ENCODE measurements around the gene NNAT. TPM values are rescaled to one million over a fixed set of nuclear protein-coding genes. Genes with fewer than 3 reads are reported as not detected.
"Not testable (repeated sequence)": the region's sequence is repeated elsewhere in the genome, so short reads cannot be mapped to it uniquely, and the experiment has no call there.

The NNAT gene
- total and polyA plus RNA-seq, 2 donors (not counting 1 experiment from before 2014, with no cell fraction given) = 0.74 to 0.83 TPM

- Histone ChIP-seq H2AFZ (ENCODE audit: low read length) (no peak overlapping the region), H3K9ac (ENCODE audit: insufficient read depth, low read length) (no peak overlapping the region), H3K4me2 (ENCODE audit: extremely low read depth, insufficient read depth, low read length) (no peak overlapping the region), H4K20me1 (ENCODE audit: control insufficient read depth, extremely low read depth, insufficient read depth, low read length) (no peaks in the 10 kb centered on the region), H3K4me1 (ENCODE audit: control insufficient read depth, extremely low read depth, insufficient read depth, low read length) (no peaks in the 10 kb centered on the region), H3K27me3 (ENCODE audit: control insufficient read depth, insufficient read depth, low read length) (peaks cover 10% of the 10 kb centered on the region), H3K79me2 (ENCODE audit: control insufficient read depth, insufficient read depth, low read length) (no peaks in the 10 kb centered on the region), H3K27ac (ENCODE audit: insufficient read depth, low read length) (no peak overlapping the region), H3K36me3 (ENCODE audit: control insufficient read depth, insufficient read depth, low read length) (no peaks in the 10 kb centered on the region), H3K4me3 (replicated peaks in 1 of 4; ENCODE audit: control extremely low read depth in 1 of 4, insufficient read depth in 1 of 4, low read depth in 3 of 4, low read length in 4 of 4) (no peak overlapping the region), H3K9me3 (ENCODE audit: control insufficient read depth, insufficient read depth, low read depth, low read length) (no peaks in the 10 kb centered on the region)
- DNase-seq (ENCODE audit: low read depth in 2 of 2) = no peak
- no peak for TF ChIP-seq CTCF (conservative IDR thresholded peaks at IDR 0.05 in 1 of 2, IDR thresholded peaks at IDR 0.05 in 1 of 2; ENCODE audit: low read depth in 1 of 2, low read length in 2 of 2)
- no peak for TF ChIP-seq EZH2 (IDR thresholded peaks at IDR 0.05; ENCODE audit: low read length, missing control alignments)
These were observed 23.3 kb downstream of the NNAT start for GRCh38 chr20:37544386-37544785.

GRCh38 chr20:37545516-37545915 lies 24.5 kb downstream of the NNAT start:
- H4K20me1 ChIP-seq (ENCODE audit: control insufficient read depth, extremely low read depth, insufficient read depth, low read length) = no peaks in the 10 kb centered on the region
- peaks cover 10% of the 10 kb centered on the region for H3K27me3 ChIP-seq (ENCODE audit: control insufficient read depth, insufficient read depth, low read length)
- DNase-seq (ENCODE audit: low read depth in 2 of 2) = no peak
- TF ChIP-seq EZH2 (IDR thresholded peaks at IDR 0.05; ENCODE audit: low read length, missing control alignments) = no peak
- no peak for TF ChIP-seq CTCF (conservative IDR thresholded peaks at IDR 0.05 in 1 of 2, IDR thresholded peaks at IDR 0.05 in 1 of 2; ENCODE audit: low read depth in 1 of 2, low read length in 2 of 2)
- H3K9me3 ChIP-seq (ENCODE audit: control insufficient read depth, insufficient read depth, low read depth, low read length) = no peaks in the 10 kb centered on the region
- H2AFZ ChIP-seq (ENCODE audit: low read length) = no peak overlapping the region
- H3K9ac ChIP-seq (ENCODE audit: insufficient read depth, low read length) = no peak overlapping the region
- H3K4me1 ChIP-seq (ENCODE audit: control insufficient read depth, extremely low read depth, insufficient read depth, low read length) = no peaks in the 10 kb centered on the region
- H3K36me3 ChIP-seq (ENCODE audit: control insufficient read depth, insufficient read depth, low read length) = no peaks in the 10 kb centered on the region
- no peak overlapping the region for H3K4me3 ChIP-seq (replicated peaks in 1 of 4; ENCODE audit: control extremely low read depth in 1 of 4, insufficient read depth in 1 of 4, low read depth in 3 of 4, low read length in 4 of 4)
- no peaks in the 10 kb centered on the region for H3K79me2 ChIP-seq (ENCODE audit: control insufficient read depth, insufficient read depth, low read length)
- no peak overlapping the region for H3K27ac ChIP-seq (ENCODE audit: insufficient read depth, low read length)
- no peak overlapping the region for H3K4me2 ChIP-seq (ENCODE audit: extremely low read depth, insufficient read depth, low read length)

GRCh38 chr20:37547912-37548311 lies 26.9 kb downstream of the NNAT start:
- TF ChIP-seq CTCF (conservative IDR thresholded peaks at IDR 0.05 in 1 of 2, IDR thresholded peaks at IDR 0.05 in 1 of 2; ENCODE audit: low read depth in 1 of 2, low read length in 2 of 2) (no peak), EZH2 (IDR thresholded peaks at IDR 0.05; ENCODE audit: low read length, missing control alignments) (no peak)
- peaks cover 10% of the 10 kb centered on the region for H3K27me3 ChIP-seq (ENCODE audit: control insufficient read depth, insufficient read depth, low read length)
- no peak overlapping the region for H3K4me3 ChIP-seq (replicated peaks in 1 of 4; ENCODE audit: control extremely low read depth in 1 of 4, insufficient read depth in 1 of 4, low read depth in 3 of 4, low read length in 4 of 4)
- no peaks in the 10 kb centered on the region for H3K36me3 ChIP-seq (ENCODE audit: control insufficient read depth, insufficient read depth, low read length)
- no peaks in the 10 kb centered on the region for H3K79me2 ChIP-seq (ENCODE audit: control insufficient read depth, insufficient read depth, low read length)
- no peak overlapping the region for H3K9ac ChIP-seq (ENCODE audit: insufficient read depth, low read length)
- H4K20me1 ChIP-seq (ENCODE audit: control insufficient read depth, extremely low read depth, insufficient read depth, low read length) = no peaks in the 10 kb centered on the region
- H3K4me1 ChIP-seq (ENCODE audit: control insufficient read depth, extremely low read depth, insufficient read depth, low read length) = no peaks in the 10 kb centered on the region
- no peak for DNase-seq (ENCODE audit: low read depth in 2 of 2)
- H2AFZ ChIP-seq (ENCODE audit: low read length) = no peak overlapping the region
- H3K27ac ChIP-seq (ENCODE audit: insufficient read depth, low read length) = no peak overlapping the region
- no peaks in the 10 kb centered on the region for H3K9me3 ChIP-seq (ENCODE audit: control insufficient read depth, insufficient read depth, low read depth, low read length)
- no peak overlapping the region for H3K4me2 ChIP-seq (ENCODE audit: extremely low read depth, insufficient read depth, low read length)

- H3K36me3 ChIP-seq (ENCODE audit: control insufficient read depth, insufficient read depth, low read length); H4K20me1 ChIP-seq (ENCODE audit: control insufficient read depth, extremely low read depth, insufficient read depth, low read length); H2AFZ ChIP-seq (ENCODE audit: low read length); H3K4me3 ChIP-seq (replicated peaks in 1 of 4; ENCODE audit: control extremely low read depth in 1 of 4, insufficient read depth in 1 of 4, low read depth in 3 of 4, low read length in 4 of 4); H3K27me3 ChIP-seq (ENCODE audit: control insufficient read depth, insufficient read depth, low read length); H3K4me2 ChIP-seq (ENCODE audit: extremely low read depth, insufficient read depth, low read length); H3K4me1 ChIP-seq (ENCODE audit: control insufficient read depth, extremely low read depth, insufficient read depth, low read length); H3K27ac ChIP-seq (ENCODE audit: insufficient read depth, low read length); H3K79me2 ChIP-seq (ENCODE audit: control insufficient read depth, insufficient read depth, low read length); DNase-seq (ENCODE audit: low read depth in 2 of 2); H3K9me3 ChIP-seq (ENCODE audit: control insufficient read depth, insufficient read depth, low read depth, low read length); H3K9ac ChIP-seq (ENCODE audit: insufficient read depth, low read length): not testable (repeated sequence)
These were observed 29.3 kb downstream of the NNAT start for GRCh38 chr20:37550101-37550920.

Data from fibroblast of lung (primary cell).